GM21360 (cell line): Measurements from ENCODE around the gene ENGASE.

ENCODE experiments used
- ATAC-seq: cut with Tn5 transposase; IDR thresholded peaks from one replicate; pipeline ENCODE4 v1.9.1; 2021; ENCODE audit warnings: mild to moderate bottlenecking, moderate library complexity; ENCODE audit not compliant: unreplicated experiment

ENGASE gene

GRCh38 chr17:79090443-79091225 is 16.0 kb downstream of the ENGASE start:
- ATAC-seq = no peak

- ATAC-seq = no peak
These were observed 16.6 kb downstream of the ENGASE start for GRCh38 chr17:79091226-79091670.

GRCh38 chr17:79092567-79092966 is 17.9 kb downstream of the ENGASE start:
- no peak for ATAC-seq

GRCh38 chr17:79093270-79093669 is 18.6 kb downstream of the ENGASE start:
- no peak for ATAC-seq

GRCh38 chr17:79094261-79094660 is 19.6 kb downstream of the ENGASE start:
- no peak for ATAC-seq

- no peak for ATAC-seq
These were observed 20.9 kb downstream of the ENGASE start for GRCh38 chr17:79095345-79096055.

- no peak for ATAC-seq
These were observed 21.9 kb downstream of the ENGASE start for GRCh38 chr17:79096477-79096876.

- ATAC-seq = no peak
These were observed 22.8 kb downstream of the ENGASE start for GRCh38 chr17:79097226-79098055.

GRCh38 chr17:79098282-79098867 is 23.8 kb downstream of the ENGASE start:
- ATAC-seq = no peak

- no peak for ATAC-seq
These were observed 25.8 kb downstream of the ENGASE start for GRCh38 chr17:79100405-79100804.

- no peak for ATAC-seq
These were observed 26.6 kb downstream of the ENGASE start for GRCh38 chr17:79101111-79101673.

GRCh38 chr17:79102214-79102613 is 27.6 kb downstream of the ENGASE start:
- ATAC-seq = no peak

- no peak for ATAC-seq
These were observed 30.4 kb downstream of the ENGASE start for GRCh38 chr17:79104898-79105600.

GRCh38 chr17:79105937-79106336 is 31.3 kb downstream of the ENGASE start:
- ATAC-seq = no peak

- no peak for ATAC-seq
These were observed 32.3 kb downstream of the ENGASE start for GRCh38 chr17:79106958-79107357.

- ATAC-seq = no peak
These were observed 33.0 kb downstream of the ENGASE start for GRCh38 chr17:79107499-79108231.

GRCh38 chr17:79108232-79108850 is 33.7 kb downstream of the ENGASE start:
- ATAC-seq = no peak

- no peak for ATAC-seq
These were observed 34.2 kb downstream of the ENGASE start for GRCh38 chr17:79108870-79109269.

GRCh38 chr17:79109584-79109983 is 35.0 kb downstream of the ENGASE start:
- ATAC-seq = no peak
